Posterior vena cava (tissue), 2 donors: ENCODE measurements around the gene UCK2. TPM values are rescaled to one million over a fixed set of nuclear protein-coding genes. Genes with fewer than 3 reads are reported as not detected.

Experiments
- DNase-seq: peaks from one replicate; pipeline ENCODE4 v3.0.0-alpha.2; 2020; ENCODE audit warnings: low spot score
- intact Hi-C, 2 donors: fragments of 100-400 bp; cut with DNase I; formaldehyde crosslinking; loops; one replicate each; pipeline versions ENCODE4 v1.14.1 to v1.14.2; 2022 to 2023
- total RNA-seq, 2 donors: library from RNA; stranded (reverse); fragmentation: NEBNext Ultra II Directional; extraction: Animal tissue kit (Norgen Biotek cat#: 25700); gene quantifications; one replicate each; pipeline ENCODE4 v1.2.1, GENCODE V29; 2021
- donor health status: DM: yes; HTN: yes; CAD: no.
- donor health status: DM: yes; HTN: yes; CAD: no.

UCK2 gene
- total RNA-seq, 2 donors from 2014 or later: 14.7 to 20.8 TPM

GRCh38 chr1:165829888-165830287 is 2.5 kb downstream of the UCK2 start:
- intact Hi-C loops: loop anchor here in 1 of 2 donors (10.0 kb wide), 1 partner anchor 65 kb away; the partner anchor contains the start of gene TMCO1
- no peak for DNase-seq

- intact Hi-C loops: no loop called here
- DNase-seq: no peak
These were observed 3.7 kb downstream of the UCK2 start for GRCh38 chr1:165831146-165831545.

GRCh38 chr1:165832902-165833301 is 5.5 kb downstream of the UCK2 start:
- intact Hi-C loops: no loop called here
- no peak for DNase-seq

- no peak for DNase-seq
- intact Hi-C loops: no loop called here
These were observed 5.9 kb downstream of the UCK2 start for GRCh38 chr1:165833358-165833757.

GRCh38 chr1:165834229-165834628 is 6.8 kb downstream of the UCK2 start:
- intact Hi-C loops: no loop called here

GRCh38 chr1:165834881-165835280 is 7.5 kb downstream of the UCK2 start:
- no peak for DNase-seq
- intact Hi-C loops: no loop called here

More at GRCh38 chr1:165834229-165834628, 6.8 kb downstream of the UCK2 start:
- no peak for DNase-seq

GRCh38 chr1:165836664-165837482 is 9.5 kb downstream of the UCK2 start:
- intact Hi-C loops: no loop called here
- no peak for DNase-seq

GRCh38 chr1:165837838-165838364 is 10.5 kb downstream of the UCK2 start:
- DNase-seq: no peak
- intact Hi-C loops: no loop called here

GRCh38 chr1:165840423-165840822 is 13.0 kb downstream of the UCK2 start:
- no peak for DNase-seq
- intact Hi-C loops: no loop called here

- no peak for DNase-seq
- intact Hi-C loops: no loop called here
These were observed 14.2 kb downstream of the UCK2 start for GRCh38 chr1:165841582-165842017.

- no peak for DNase-seq
- intact Hi-C loops: no loop called here
These were observed 14.7 kb downstream of the UCK2 start for GRCh38 chr1:165842023-165842670.

GRCh38 chr1:165842671-165843129 is 15.3 kb downstream of the UCK2 start:
- intact Hi-C loops: no loop called here
- no peak for DNase-seq

- intact Hi-C loops: no loop called here
These were observed 15.9 kb downstream of the UCK2 start for GRCh38 chr1:165843304-165843703.

GRCh38 chr1:165844114-165844798 is 16.8 kb downstream of the UCK2 start:
- intact Hi-C loops: no loop called here

More at GRCh38 chr1:165843304-165843703, 15.9 kb downstream of the UCK2 start:
- DNase-seq: no peak

GRCh38 chr1:165844933-165845332 is 17.5 kb downstream of the UCK2 start:
- intact Hi-C loops: no loop called here

More at GRCh38 chr1:165844114-165844798, 16.8 kb downstream of the UCK2 start:
- DNase-seq: no peak

GRCh38 chr1:165845569-165845968 is 18.2 kb downstream of the UCK2 start:
- DNase-seq: no peak
- intact Hi-C loops: no loop called here

More at GRCh38 chr1:165844933-165845332, 17.5 kb downstream of the UCK2 start:
- no peak for DNase-seq

GRCh38 chr1:165845992-165846748 is 18.8 kb downstream of the UCK2 start:
- intact Hi-C loops: no loop called here
- DNase-seq: no peak

GRCh38 chr1:165847486-165847885 is 20.1 kb downstream of the UCK2 start:
- DNase-seq: no peak
- intact Hi-C loops: no loop called here
